ENCODE measurements around the gene MOAP1.

Gene MOAP1

GRCh38 chr14:93206793-93207467 is 22.2 kb upstream of the MOAP1 start, which contains the start of the genes GON7 and UBR7:
Gene GON7, minus strand, starts transcription at chr14:93207065. Its CDS starts 28 bp downstream, at chr14:93207037.
Gene UBR7, plus strand, starts transcription at chr14:93207256. Its CDS starts 36 bp downstream, at chr14:93207292.
- Histone ChIP-seq H3K36me3 (ENCODE audit: insufficient read depth) (no peaks in the 10 kb centered on the region), H2AFZ (ENCODE audit: low read depth) (peak within 1 kb of the TSS; percentile 69), H3K4me1 (ENCODE audit: low read depth, poor library complexity, severe bottlenecking) (peaks cover 29% of the 10 kb centered on the region), H3K9ac (peak within 1 kb of the TSS; percentile 65), H3K4me2 (peak within 1 kb of the TSS; percentile 69), H3K27ac (peak within 1 kb of the TSS; percentile 44; the same call in 1 of the 2 replicates), H4K20me1 (ENCODE audit: insufficient read depth) (no peaks in the 10 kb centered on the region), H3K27me3 (ENCODE audit: insufficient read depth, low read depth) (no peaks in the 10 kb centered on the region), H3K79me2 (ENCODE audit: insufficient read depth, low read depth) (peaks cover 46% of the 10 kb centered on the region), H3K4me3 (IDR thresholded peaks at IDR 0.05; ENCODE audit: insufficient read depth, low read depth, low read length) (no peak within 1 kb of the TSS)
- 0 out of 2 replicates have a peak, but pooled peaks have one; percentile 8 for TF ChIP-seq CTCF (conservative IDR thresholded peaks at IDR 0.05; ENCODE audit: low read depth, low read length)

GRCh38 chr14:93201155-93201704 is 16.5 kb upstream of the MOAP1 start:
- H3K79me2 ChIP-seq (ENCODE audit: insufficient read depth, low read depth), result peaks cover 23% of the 10 kb centered on the region
- no peak overlapping the region for H3K27ac ChIP-seq
- no peaks in the 10 kb centered on the region for H3K36me3 ChIP-seq (ENCODE audit: insufficient read depth)
- H3K4me1 ChIP-seq (ENCODE audit: low read depth, poor library complexity, severe bottlenecking), result peaks cover 12% of the 10 kb centered on the region
- H3K27me3 ChIP-seq (ENCODE audit: insufficient read depth, low read depth), result no peaks in the 10 kb centered on the region
- no peaks in the 10 kb centered on the region for H4K20me1 ChIP-seq (ENCODE audit: insufficient read depth)
- H2AFZ ChIP-seq (ENCODE audit: low read depth), result no peak overlapping the region
- H3K9ac ChIP-seq, result no peak overlapping the region
- H3K4me2 ChIP-seq, result no peak overlapping the region
- no peak for TF ChIP-seq CTCF (conservative IDR thresholded peaks at IDR 0.05; ENCODE audit: low read depth, low read length)
- no peak overlapping the region for H3K4me3 ChIP-seq (IDR thresholded peaks at IDR 0.05; ENCODE audit: insufficient read depth, low read depth, low read length)

GRCh38 chr14:93200553-93200952 is 15.9 kb upstream of the MOAP1 start:
- H2AFZ ChIP-seq (ENCODE audit: low read depth), result no peak overlapping the region
- H3K36me3 ChIP-seq (ENCODE audit: insufficient read depth), result no peaks in the 10 kb centered on the region
- H3K79me2 ChIP-seq (ENCODE audit: insufficient read depth, low read depth), result peaks cover 17% of the 10 kb centered on the region
- no peak overlapping the region for H3K4me3 ChIP-seq (IDR thresholded peaks at IDR 0.05; ENCODE audit: insufficient read depth, low read depth, low read length)
- no peak overlapping the region for H3K9ac ChIP-seq
- H3K4me2 ChIP-seq, result no peak overlapping the region
- H3K27ac ChIP-seq, result no peak overlapping the region
- H4K20me1 ChIP-seq (ENCODE audit: insufficient read depth), result no peaks in the 10 kb centered on the region
- no peaks in the 10 kb centered on the region for H3K27me3 ChIP-seq (ENCODE audit: insufficient read depth, low read depth)
- no peak for TF ChIP-seq CTCF (conservative IDR thresholded peaks at IDR 0.05; ENCODE audit: low read depth, low read length)
- peaks cover 6% of the 10 kb centered on the region for H3K4me1 ChIP-seq (ENCODE audit: low read depth, poor library complexity, severe bottlenecking)

GRCh38 chr14:93199031-93199430 is 14.3 kb upstream of the MOAP1 start:
- Histone ChIP-seq H3K36me3 (ENCODE audit: insufficient read depth) (no peaks in the 10 kb centered on the region), H3K27ac (no peak overlapping the region), H3K4me2 (no peak overlapping the region), H3K27me3 (ENCODE audit: insufficient read depth, low read depth) (no peaks in the 10 kb centered on the region), H3K9ac (no peak overlapping the region), H3K4me1 (ENCODE audit: low read depth, poor library complexity, severe bottlenecking) (no peaks in the 10 kb centered on the region), H2AFZ (ENCODE audit: low read depth) (no peak overlapping the region), H4K20me1 (ENCODE audit: insufficient read depth) (no peaks in the 10 kb centered on the region), H3K79me2 (ENCODE audit: insufficient read depth, low read depth) (0 out of 2 replicates have a peak, but pooled peaks cover 1% of the 10 kb centered on the region), H3K4me3 (IDR thresholded peaks at IDR 0.05; ENCODE audit: insufficient read depth, low read depth, low read length) (no peak overlapping the region)
- no peak for TF ChIP-seq CTCF (conservative IDR thresholded peaks at IDR 0.05; ENCODE audit: low read depth, low read length)
